IMR-90 (cell line): ENCODE measurements around the gene LIN9. TPM values are rescaled to one million over a fixed set of nuclear protein-coding genes. Genes with fewer than 3 reads are reported as not detected.

ENCODE experiments used
- ATAC-seq: fragments of 200-7000 bp; cut with Tn5 transposase; 2 replicates; pipeline ENCODE4 v1.9.1; 2020; ENCODE audit warnings: low read depth, mild to moderate bottlenecking, moderate library complexity
- BruUV-seq: library from RNA; stranded (reverse); fragments of 400-500 nt; replicated peaks from 2 replicates; lab custom pipeline; 2021; lab: Mats Ljungman, UMichigan
- CTCF ChIA-PET: fragments of 300-600 bp; formaldehyde crosslinking; extraction: SDS; loops from one replicate; lab custom pipeline; 2021; ENCODE audit warnings: antibody characterized with exemption; lab: Yijun Ruan, JAX
- POLR2A ChIA-PET: fragments of 300-600 bp; sonication (Branson Sonifier 250); formaldehyde crosslinking; loops from one replicate; lab custom pipeline; 2022; ENCODE audit warnings: antibody characterized with exemption; ENCODE audit not compliant: unreplicated experiment; lab: Charles Lee
- DNase-seq: peaks from one replicate; pipeline ENCODE4 v3.0.0; 2013
- H2AFZ ChIP-seq: replicated peaks from 2 replicates; pipeline ENCODE3; 2013; ENCODE audit warnings: low read length, mild to moderate bottlenecking; ENCODE audit not compliant: poor library complexity
- H2AK5ac ChIP-seq: 2 replicates; pipeline ENCODE4 v1.6.1; 2013; ENCODE audit warnings: low read depth, low read length, inconsistent platforms
- H2AK9ac ChIP-seq: replicated peaks from 2 replicates; pipeline ENCODE3; 2013; ENCODE audit warnings: mild to moderate bottlenecking, low read depth, low read length, moderate library complexity; ENCODE audit not compliant: poor library complexity
- H2BK120ac ChIP-seq: 2 replicates; pipeline ENCODE4 v1.6.1; 2013; ENCODE audit warnings: low read depth, low read length, inconsistent platforms
- H2BK15ac ChIP-seq: 3 replicates; pipeline ENCODE4 v1.6.1; 2013; ENCODE audit warnings: low read depth, low read length, inconsistent platforms
- H2BK20ac ChIP-seq: 2 replicates; pipeline ENCODE4 v1.6.1; 2013; ENCODE audit warnings: low read depth, mild to moderate bottlenecking, inconsistent platforms, low read length, moderate library complexity
- H2BK5ac ChIP-seq: 2 replicates; pipeline ENCODE4 v1.6.1; 2013; ENCODE audit warnings: mild to moderate bottlenecking, low read depth, low read length, inconsistent platforms; ENCODE audit not compliant: poor library complexity, severe bottlenecking
- H3K14ac ChIP-seq: replicated peaks from 2 replicates; pipeline ENCODE4 v1.6.1; 2013; ENCODE audit warnings: low read depth, low read length, inconsistent platforms
- H3K18ac ChIP-seq: 2 replicates; pipeline ENCODE4 v1.6.1; 2013; ENCODE audit warnings: low read depth, low read length, control low read depth
- H3K23ac ChIP-seq: 2 replicates; pipeline ENCODE4 v1.6.1; 2013; ENCODE audit warnings: low read depth, low read length, inconsistent platforms
- H3K27ac ChIP-seq: 2 replicates; pipeline ENCODE4 v1.5.1; 2013; ENCODE audit warnings: mild to moderate bottlenecking, control low read depth, low read length; ENCODE audit not compliant: insufficient read depth
- H3K27me3 ChIP-seq: 2 replicates; pipeline ENCODE4 v1.6.1; 2013; ENCODE audit warnings: low read length; ENCODE audit not compliant: control insufficient read depth, insufficient read depth
- H3K36me3 ChIP-seq: 2 replicates; pipeline ENCODE4 v1.6.1; 2013; ENCODE audit warnings: low read length, mixed read lengths; ENCODE audit not compliant: control insufficient read depth, insufficient read depth
- H3K4ac ChIP-seq: 2 replicates; pipeline ENCODE4 v1.6.1; 2013; ENCODE audit warnings: low read depth, low read length, inconsistent platforms
- H3K4me1 ChIP-seq: 2 replicates; pipeline ENCODE4 v1.6.1; 2013; ENCODE audit warnings: low read length, mixed read lengths; ENCODE audit not compliant: control insufficient read depth, insufficient read depth
- H3K4me2 ChIP-seq: 2 replicates; pipeline ENCODE4 v1.6.1; 2013; ENCODE audit warnings: low read depth, mild to moderate bottlenecking, control low read depth, low read length, moderate library complexity
- H3K4me3 ChIP-seq: 2 replicates; pipeline ENCODE4 v1.5.1; 2013; ENCODE audit warnings: low read depth, mild to moderate bottlenecking, control low read depth, low read length, moderate library complexity; ENCODE audit not compliant: insufficient read depth
- H3K56ac ChIP-seq: 2 replicates; pipeline ENCODE4 v1.6.1; 2013; ENCODE audit warnings: low read length, inconsistent platforms; ENCODE audit not compliant: insufficient read depth; ENCODE audit errors: extremely low read depth
- H3K79me1 ChIP-seq, 2 experiments: 2 replicates each; pipeline ENCODE4 v1.6.1; 2013; ENCODE audit warnings: low read length in 2 of 2, inconsistent platforms in 1 of 2, low read depth in 1 of 2
- H3K9ac ChIP-seq: 2 replicates; pipeline ENCODE4 v1.6.1; 2013; ENCODE audit warnings: low read depth, low read length, control low read depth
- H3K9me1 ChIP-seq: 2 replicates; pipeline ENCODE4 v1.6.1; 2013; ENCODE audit warnings: low read length, inconsistent platforms; ENCODE audit not compliant: insufficient read depth
- H3K9me3 ChIP-seq: 2 replicates; pipeline ENCODE4 v1.6.1; 2013; ENCODE audit warnings: low read length; ENCODE audit not compliant: control insufficient read depth, insufficient read depth
- H4K20me1 ChIP-seq: 2 replicates; pipeline ENCODE4 v1.6.1; 2013; ENCODE audit warnings: low read length, inconsistent platforms; ENCODE audit not compliant: insufficient read depth
- H4K5ac ChIP-seq: 2 replicates; pipeline ENCODE4 v1.6.1; 2013; ENCODE audit warnings: mild to moderate bottlenecking, low read depth, low read length, control low read depth
- H4K8ac ChIP-seq, 2 experiments: 2 replicates each; pipeline ENCODE4 v1.6.1; 2013; ENCODE audit warnings: low read depth in 2 of 2, low read length in 2 of 2, control low read depth in 1 of 2, inconsistent platforms in 1 of 2
- H4K91ac ChIP-seq: 2 replicates; pipeline ENCODE4 v1.6.1; 2013; ENCODE audit warnings: low read depth, low read length, inconsistent platforms; ENCODE audit not compliant: insufficient read depth
- CEBPB ChIP-seq: IDR thresholded peaks from 2 replicates; pipeline ENCODE4 v1.6.1; 2012; ENCODE audit warnings: low read depth, low read length, improper control_type of control experiment
- CHD1 ChIP-seq: IDR thresholded peaks from 2 replicates; pipeline ENCODE4 v1.6.1; 2012; ENCODE audit warnings: low read depth, low read length, improper control_type of control experiment
- FOS ChIP-seq: fragments of 150-350 bp; IDR thresholded peaks from 2 replicates; pipeline ENCODE4 v1.6.1; 2016; ENCODE audit warnings: low read depth, low read length
- MAFK ChIP-seq: IDR thresholded peaks from 2 replicates; pipeline ENCODE4 v1.6.1; 2012; ENCODE audit warnings: low read depth, low read length, improper control_type of control experiment
- MAZ ChIP-seq: IDR thresholded peaks from 2 replicates; pipeline ENCODE4 v1.6.1; 2012; ENCODE audit warnings: low read depth, mild to moderate bottlenecking, low read length, improper control_type of control experiment, moderate library complexity, borderline replicate concordance
- POLR2A ChIP-seq: IDR thresholded peaks from 2 replicates; pipeline ENCODE4 v1.6.1; 2012; ENCODE audit warnings: mild to moderate bottlenecking, low read depth, low read length
- RAD21 ChIP-seq: IDR thresholded peaks from 2 replicates; pipeline ENCODE4 v1.6.1; 2012; ENCODE audit warnings: low read length, improper control_type of control experiment
- RCOR1 ChIP-seq: IDR thresholded peaks from 2 replicates; pipeline ENCODE4 v1.6.1; 2012; ENCODE audit warnings: mild to moderate bottlenecking, low read length, improper control_type of control experiment; ENCODE audit not compliant: insufficient replicate concordance
- RFX5 ChIP-seq: IDR thresholded peaks from 2 replicates; pipeline ENCODE4 v1.8.0; 2012; ENCODE audit warnings: low read depth, mild to moderate bottlenecking, low read length, moderate library complexity
- SMC3 ChIP-seq: fragments of 150-350 bp; IDR thresholded peaks from 2 replicates; pipeline ENCODE4 v1.6.1; 2016; ENCODE audit warnings: low read depth, mild to moderate bottlenecking, antibody characterized with exemption, low read length, moderate library complexity
- WGBS, 2 experiments: methylation state at CpG; one replicate each; pipeline versions ENCODE4 v1.1.5 to v1.1.7; 2013; ENCODE audit warnings: missing lambda C conversion rate in 2 of 2; ENCODE audit not compliant: insufficient read length in 1 of 2; ENCODE audit errors: extremely low coverage in 2 of 2; 5-methylcytosine and 5-hydroxymethylcytosine counted together
- dilution Hi-C: fragments of 300-500 bp; cut with HindIII; formaldehyde crosslinking; loops from one replicate; pipeline ENCODE4 v1.14.3; 2018; ENCODE audit warnings: low sequenced_read_pairs; ENCODE audit not compliant: unreplicated experiment
- in situ Hi-C: fragments of 300-500 bp; cut with MboI; formaldehyde crosslinking; loops from 3 replicates; pipeline ENCODE4 v1.14.3; 2019; ENCODE audit warnings: low sequenced_read_pairs, inconsistent platforms, mixed read lengths
- intact Hi-C: fragments of 100-400 bp; cut with micrococcal nuclease; formaldehyde crosslinking; loops from 2 replicates; pipeline ENCODE4 v1.10.0; 2022
- polyA plus RNA-seq, 3 experiments: library from polyadenylated mRNA; depleted of rRNA; stranded (reverse); fragments of >200 nt; gene quantifications; 2 replicates each; pipeline ENCODE4 v1.2.3, GENCODE V29; 2012; ENCODE audit warnings: low replicate concordance in 1 of 3
- total RNA-seq: library from RNA; depleted of rRNA; stranded (reverse); fragments of >200 nt; gene quantifications from 2 replicates; pipeline ENCODE4 v1.2.3, GENCODE V29; 2012
- TF ChIP-seq, protein P1 (sequence below): conservative IDR thresholded peaks from 2 replicates; pipeline ENCODE4 v1.5.1; 2012; ENCODE audit warnings: mild to moderate bottlenecking, low read depth, low read length, improper control_type of control experiment
- TF ChIP-seq, protein P2 (sequence below): fragments of 150-350 bp; IDR thresholded peaks from 2 replicates; pipeline ENCODE4 v1.6.1; 2017; ENCODE audit warnings: mild to moderate bottlenecking, antibody characterized with exemption, low read length, low read depth

LIN9 gene
- total and polyA plus RNA-seq, 2 of the 4 experiments (the other 2 are of a cell fraction), result 2.3 to 3.9 TPM

DNA sequence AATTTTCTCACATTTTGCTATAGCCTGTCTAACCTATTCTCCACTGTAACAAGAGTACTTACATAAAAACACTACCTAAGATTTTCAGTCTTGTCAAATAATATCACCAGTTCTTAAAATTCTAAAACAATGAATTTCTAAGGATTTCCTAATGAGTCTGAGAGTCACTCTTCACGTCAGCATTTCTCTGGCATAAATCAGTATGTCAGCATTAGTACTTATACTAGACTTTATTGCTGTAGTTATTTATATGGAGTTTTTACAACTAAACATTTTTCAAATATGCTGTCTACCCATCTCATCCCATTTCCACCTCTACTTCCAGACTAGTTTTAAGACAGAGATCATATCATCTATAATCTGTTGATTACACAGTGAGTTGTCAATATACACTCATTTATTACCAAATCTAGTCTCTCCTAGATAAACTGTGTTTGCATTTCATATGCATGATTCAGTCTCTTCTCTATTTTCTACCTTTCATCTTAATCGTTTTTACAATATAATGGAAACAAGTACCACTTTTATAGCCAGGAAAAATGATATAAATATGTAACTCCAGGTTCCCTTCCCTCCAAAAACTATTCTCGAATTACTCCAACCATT lies 32.8 kb downstream of the LIN9 start:
- Histone ChIP-seq H2BK120ac (no peak overlapping the region), H2BK5ac (no peak overlapping the region), H3K9me1 (no peaks in the 10 kb centered on the region), H2BK20ac (no peak overlapping the region), H3K4ac (no peak overlapping the region), H3K4me2 (no peak overlapping the region), H3K27me3 (no peaks in the 10 kb centered on the region), H4K20me1 (no peaks in the 10 kb centered on the region), H3K9me3 (no peaks in the 10 kb centered on the region), H4K5ac (no peak overlapping the region), H3K27ac (no peak overlapping the region), H2AK9ac (no peak overlapping the region), H2BK15ac (no peak overlapping the region), H4K91ac (no peak overlapping the region), H3K14ac (no peak overlapping the region), H3K18ac (no peak overlapping the region), H3K79me1 (no peaks in the 10 kb centered on the region), H3K9ac (no peak overlapping the region), H3K4me1 (no peaks in the 10 kb centered on the region), H3K23ac (no peak overlapping the region), H3K36me3 (no peaks in the 10 kb centered on the region), H2AK5ac (no peak overlapping the region), H4K8ac (no peak overlapping the region), H2AFZ (no peak overlapping the region), H3K56ac (no peak overlapping the region), H3K4me3 (no peak overlapping the region)
- WGBS, 2 experiments, result no CpG with 5 or more reads among the region's 3 CpGs
- TF ChIP-seq RFX5, result no peak
- TF ChIP-seq RCOR1, result no peak
- TF ChIP-seq FOS, result no peak
- TF ChIP-seq POLR2A, result no peak
- no peak for TF ChIP-seq MAFK
- TF ChIP-seq, protein P1, sequence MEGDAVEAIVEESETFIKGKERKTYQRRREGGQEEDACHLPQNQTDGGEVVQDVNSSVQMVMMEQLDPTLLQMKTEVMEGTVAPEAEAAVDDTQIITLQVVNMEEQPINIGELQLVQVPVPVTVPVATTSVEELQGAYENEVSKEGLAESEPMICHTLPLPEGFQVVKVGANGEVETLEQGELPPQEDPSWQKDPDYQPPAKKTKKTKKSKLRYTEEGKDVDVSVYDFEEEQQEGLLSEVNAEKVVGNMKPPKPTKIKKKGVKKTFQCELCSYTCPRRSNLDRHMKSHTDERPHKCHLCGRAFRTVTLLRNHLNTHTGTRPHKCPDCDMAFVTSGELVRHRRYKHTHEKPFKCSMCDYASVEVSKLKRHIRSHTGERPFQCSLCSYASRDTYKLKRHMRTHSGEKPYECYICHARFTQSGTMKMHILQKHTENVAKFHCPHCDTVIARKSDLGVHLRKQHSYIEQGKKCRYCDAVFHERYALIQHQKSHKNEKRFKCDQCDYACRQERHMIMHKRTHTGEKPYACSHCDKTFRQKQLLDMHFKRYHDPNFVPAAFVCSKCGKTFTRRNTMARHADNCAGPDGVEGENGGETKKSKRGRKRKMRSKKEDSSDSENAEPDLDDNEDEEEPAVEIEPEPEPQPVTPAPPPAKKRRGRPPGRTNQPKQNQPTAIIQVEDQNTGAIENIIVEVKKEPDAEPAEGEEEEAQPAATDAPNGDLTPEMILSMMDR, result no peak
- TF ChIP-seq MAZ, result no peak
- TF ChIP-seq SMC3, result no peak
- TF ChIP-seq, protein P2, sequence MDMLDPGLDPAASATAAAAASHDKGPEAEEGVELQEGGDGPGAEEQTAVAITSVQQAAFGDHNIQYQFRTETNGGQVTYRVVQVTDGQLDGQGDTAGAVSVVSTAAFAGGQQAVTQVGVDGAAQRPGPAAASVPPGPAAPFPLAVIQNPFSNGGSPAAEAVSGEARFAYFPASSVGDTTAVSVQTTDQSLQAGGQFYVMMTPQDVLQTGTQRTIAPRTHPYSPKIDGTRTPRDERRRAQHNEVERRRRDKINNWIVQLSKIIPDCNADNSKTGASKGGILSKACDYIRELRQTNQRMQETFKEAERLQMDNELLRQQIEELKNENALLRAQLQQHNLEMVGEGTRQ, result no peak
- no peak for TF ChIP-seq CEBPB
- no peak for TF ChIP-seq CHD1
- no peak for TF ChIP-seq RAD21
- CTCF ChIA-PET, result no interaction called here
- no TSS peak for BruUV-seq
- DNase-seq, result no peak
- in situ Hi-C loops (no loop called here), intact Hi-C loops (no loop called here), dilution Hi-C loops (no loop called here)
- no peak for ATAC-seq
- POLR2A ChIA-PET, result no interaction called here
